ENCODE data around the gene TAPBPL. TPM values are rescaled to one million over a fixed set of nuclear protein-coding genes. Genes with fewer than 3 reads are reported as not detected.

The TAPBPL gene
- total and polyA plus RNA-seq, 2 of the 13 experiments (the other 11 are each of a cell fraction or from before 2014, with no cell fraction given), result 10.0 to 14.5 TPM

DNA sequence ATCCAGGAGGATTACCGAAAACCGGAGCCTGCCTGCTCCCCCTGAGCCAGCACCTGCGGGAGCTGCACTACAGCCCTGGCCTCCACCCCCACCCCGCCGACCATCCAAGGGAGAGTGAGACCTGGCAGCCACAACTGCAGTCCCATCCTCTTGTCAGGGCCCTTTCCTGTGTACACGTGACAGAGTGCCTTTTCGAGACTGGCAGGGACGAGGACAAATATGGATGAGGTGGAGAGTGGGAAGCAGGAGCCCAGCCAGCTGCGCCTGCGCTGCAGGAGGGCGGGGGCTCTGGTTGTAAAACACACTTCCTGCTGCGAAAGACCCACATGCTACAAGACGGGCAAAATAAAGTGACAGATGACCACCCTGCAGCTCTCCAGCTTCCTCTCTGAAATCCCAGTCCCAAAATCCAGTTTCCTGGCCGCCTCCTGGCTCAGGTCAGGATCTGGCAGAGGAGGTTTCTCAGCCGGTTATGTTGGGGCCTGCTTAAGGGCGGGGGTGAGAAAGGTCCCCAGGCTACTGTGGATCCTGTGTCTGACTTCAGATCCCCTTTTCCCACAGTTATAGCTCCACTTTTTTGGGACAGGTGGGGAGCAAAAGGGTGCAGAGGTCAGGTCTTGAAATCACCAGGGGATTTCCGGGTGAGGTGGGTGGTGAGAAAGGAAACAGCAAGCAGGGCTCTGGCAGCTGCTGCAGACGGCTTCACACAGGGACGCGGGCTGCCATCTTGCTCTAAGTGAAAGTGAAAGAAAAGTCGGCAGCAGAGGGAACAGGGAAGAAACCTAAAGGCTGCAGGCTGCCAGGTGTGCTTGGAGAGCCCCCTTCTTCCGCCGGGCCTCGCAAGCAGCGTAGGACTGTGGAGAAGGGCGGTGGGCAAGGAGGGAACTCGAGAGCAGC is at the start of gene TAPBPL (continued):
- TF ChIP-seq, protein P1, sequence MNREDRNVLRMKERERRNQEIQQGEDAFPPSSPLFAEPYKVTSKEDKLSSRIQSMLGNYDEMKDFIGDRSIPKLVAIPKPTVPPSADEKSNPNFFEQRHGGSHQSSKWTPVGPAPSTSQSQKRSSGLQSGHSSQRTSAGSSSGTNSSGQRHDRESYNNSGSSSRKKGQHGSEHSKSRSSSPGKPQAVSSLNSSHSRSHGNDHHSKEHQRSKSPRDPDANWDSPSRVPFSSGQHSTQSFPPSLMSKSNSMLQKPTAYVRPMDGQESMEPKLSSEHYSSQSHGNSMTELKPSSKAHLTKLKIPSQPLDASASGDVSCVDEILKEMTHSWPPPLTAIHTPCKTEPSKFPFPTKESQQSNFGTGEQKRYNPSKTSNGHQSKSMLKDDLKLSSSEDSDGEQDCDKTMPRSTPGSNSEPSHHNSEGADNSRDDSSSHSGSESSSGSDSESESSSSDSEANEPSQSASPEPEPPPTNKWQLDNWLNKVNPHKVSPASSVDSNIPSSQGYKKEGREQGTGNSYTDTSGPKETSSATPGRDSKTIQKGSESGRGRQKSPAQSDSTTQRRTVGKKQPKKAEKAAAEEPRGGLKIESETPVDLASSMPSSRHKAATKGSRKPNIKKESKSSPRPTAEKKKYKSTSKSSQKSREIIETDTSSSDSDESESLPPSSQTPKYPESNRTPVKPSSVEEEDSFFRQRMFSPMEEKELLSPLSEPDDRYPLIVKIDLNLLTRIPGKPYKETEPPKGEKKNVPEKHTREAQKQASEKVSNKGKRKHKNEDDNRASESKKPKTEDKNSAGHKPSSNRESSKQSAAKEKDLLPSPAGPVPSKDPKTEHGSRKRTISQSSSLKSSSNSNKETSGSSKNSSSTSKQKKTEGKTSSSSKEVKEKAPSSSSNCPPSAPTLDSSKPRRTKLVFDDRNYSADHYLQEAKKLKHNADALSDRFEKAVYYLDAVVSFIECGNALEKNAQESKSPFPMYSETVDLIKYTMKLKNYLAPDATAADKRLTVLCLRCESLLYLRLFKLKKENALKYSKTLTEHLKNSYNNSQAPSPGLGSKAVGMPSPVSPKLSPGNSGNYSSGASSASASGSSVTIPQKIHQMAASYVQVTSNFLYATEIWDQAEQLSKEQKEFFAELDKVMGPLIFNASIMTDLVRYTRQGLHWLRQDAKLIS (CRISPR knock-in tag; IDR thresholded peaks at IDR 0.05), result no peak
- TF ChIP-seq ZFP62 (CRISPR knock-in tag; IDR thresholded peaks at IDR 0.05) (no peak), GABPA (IDR thresholded peaks at IDR 0.05; ENCODE audit: low read depth, low read length) (peak; percentile 18; the same call in 1 of the 2 replicates), GABPA (CRISPR knock-in tag; IDR thresholded peaks at IDR 0.05; ENCODE audit: low read depth) (peak; percentile 78), RAD21 (CRISPR knock-in tag; IDR thresholded peaks at IDR 0.05) (no peak), ZNF354B (CRISPR knock-in tag; IDR thresholded peaks at IDR 0.05) (no peak), SNRNP70 (IDR thresholded peaks at IDR 0.05; ENCODE audit: low read depth, low read length) (no peak), SIX4 (CRISPR knock-in tag; IDR thresholded peaks at IDR 0.05) (no peak), KLF16 (CRISPR knock-in tag; IDR thresholded peaks at IDR 0.05) (peak in 1 of 2 experiments; percentile 50; a peak in 1 of 4 replicates), NRL (CRISPR knock-in tag; IDR thresholded peaks at IDR 0.05; ENCODE audit: borderline replicate concordance) (no peak), KAT8 (CRISPR knock-in tag; IDR thresholded peaks at IDR 0.05) (peak; percentile 76; the same call in 1 of the 2 replicates), SMAD9 (CRISPR knock-in tag; IDR thresholded peaks at IDR 0.05) (no peak), SOX13 (IDR thresholded peaks at IDR 0.05) (no peak), SOX13 (CRISPR knock-in tag; conservative IDR thresholded peaks at IDR 0.05 in 1 of 2, IDR thresholded peaks at IDR 0.05 in 1 of 2) (0 out of 4 replicates have a peak, but pooled peaks of 1 of the 2 experiments have one; percentile 45), KAT7 (CRISPR knock-in tag; IDR thresholded peaks at IDR 0.05; ENCODE audit: borderline replicate concordance) (no peak), EED (CRISPR knock-in tag; IDR thresholded peaks at IDR 0.05) (no peak), ATAD3A (CRISPR knock-in tag; IDR thresholded peaks at IDR 0.05) (no peak)
- TF ChIP-seq, protein P2, sequence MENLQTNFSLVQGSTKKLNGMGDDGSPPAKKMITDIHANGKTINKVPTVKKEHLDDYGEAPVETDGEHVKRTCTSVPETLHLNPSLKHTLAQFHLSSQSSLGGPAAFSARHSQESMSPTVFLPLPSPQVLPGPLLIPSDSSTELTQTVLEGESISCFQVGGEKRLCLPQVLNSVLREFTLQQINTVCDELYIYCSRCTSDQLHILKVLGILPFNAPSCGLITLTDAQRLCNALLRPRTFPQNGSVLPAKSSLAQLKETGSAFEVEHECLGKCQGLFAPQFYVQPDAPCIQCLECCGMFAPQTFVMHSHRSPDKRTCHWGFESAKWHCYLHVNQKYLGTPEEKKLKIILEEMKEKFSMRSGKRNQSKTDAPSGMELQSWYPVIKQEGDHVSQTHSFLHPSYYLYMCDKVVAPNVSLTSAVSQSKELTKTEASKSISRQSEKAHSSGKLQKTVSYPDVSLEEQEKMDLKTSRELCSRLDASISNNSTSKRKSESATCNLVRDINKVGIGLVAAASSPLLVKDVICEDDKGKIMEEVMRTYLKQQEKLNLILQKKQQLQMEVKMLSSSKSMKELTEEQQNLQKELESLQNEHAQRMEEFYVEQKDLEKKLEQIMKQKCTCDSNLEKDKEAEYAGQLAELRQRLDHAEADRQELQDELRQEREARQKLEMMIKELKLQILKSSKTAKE (CRISPR knock-in tag; IDR thresholded peaks at IDR 0.05; ENCODE audit: borderline replicate concordance), result no peak
- TF ChIP-seq, protein P3, sequence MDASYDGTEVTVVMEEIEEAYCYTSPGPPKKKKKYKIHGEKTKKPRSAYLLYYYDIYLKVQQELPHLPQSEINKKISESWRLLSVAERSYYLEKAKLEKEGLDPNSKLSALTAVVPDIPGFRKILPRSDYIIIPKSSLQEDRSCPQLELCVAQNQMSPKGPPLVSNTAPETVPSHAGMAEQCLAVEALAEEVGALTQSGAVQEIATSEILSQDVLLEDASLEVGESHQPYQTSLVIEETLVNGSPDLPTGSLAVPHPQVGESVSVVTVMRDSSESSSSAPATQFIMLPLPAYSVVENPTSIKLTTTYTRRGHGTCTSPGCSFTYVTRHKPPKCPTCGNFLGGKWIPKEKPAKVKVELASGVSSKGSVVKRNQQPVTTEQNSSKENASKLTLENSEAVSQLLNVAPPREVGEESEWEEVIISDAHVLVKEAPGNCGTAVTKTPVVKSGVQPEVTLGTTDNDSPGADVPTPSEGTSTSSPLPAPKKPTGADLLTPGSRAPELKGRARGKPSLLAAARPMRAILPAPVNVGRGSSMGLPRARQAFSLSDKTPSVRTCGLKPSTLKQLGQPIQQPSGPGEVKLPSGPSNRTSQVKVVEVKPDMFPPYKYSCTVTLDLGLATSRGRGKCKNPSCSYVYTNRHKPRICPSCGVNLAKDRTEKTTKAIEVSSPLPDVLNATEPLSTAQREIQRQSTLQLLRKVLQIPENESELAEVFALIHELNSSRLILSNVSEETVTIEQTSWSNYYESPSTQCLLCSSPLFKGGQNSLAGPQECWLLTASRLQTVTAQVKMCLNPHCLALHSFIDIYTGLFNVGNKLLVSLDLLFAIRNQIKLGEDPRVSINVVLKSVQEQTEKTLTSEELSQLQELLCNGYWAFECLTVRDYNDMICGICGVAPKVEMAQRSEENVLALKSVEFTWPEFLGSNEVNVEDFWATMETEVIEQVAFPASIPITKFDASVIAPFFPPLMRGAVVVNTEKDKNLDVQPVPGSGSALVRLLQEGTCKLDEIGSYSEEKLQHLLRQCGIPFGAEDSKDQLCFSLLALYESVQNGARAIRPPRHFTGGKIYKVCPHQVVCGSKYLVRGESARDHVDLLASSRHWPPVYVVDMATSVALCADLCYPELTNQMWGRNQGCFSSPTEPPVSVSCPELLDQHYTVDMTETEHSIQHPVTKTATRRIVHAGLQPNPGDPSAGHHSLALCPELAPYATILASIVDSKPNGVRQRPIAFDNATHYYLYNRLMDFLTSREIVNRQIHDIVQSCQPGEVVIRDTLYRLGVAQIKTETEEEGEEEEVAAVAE (CRISPR knock-in tag; IDR thresholded peaks at IDR 0.05; ENCODE audit: borderline replicate concordance), result no peak

All from HepG2 (cell line).